Measurements from ENCODE around the gene KCNIP4.
"Not testable (repeated sequence)": the region's sequence is repeated elsewhere in the genome, so short reads cannot be mapped to it uniquely, and the experiment has no call there.

KCNIP4 gene

DNA sequence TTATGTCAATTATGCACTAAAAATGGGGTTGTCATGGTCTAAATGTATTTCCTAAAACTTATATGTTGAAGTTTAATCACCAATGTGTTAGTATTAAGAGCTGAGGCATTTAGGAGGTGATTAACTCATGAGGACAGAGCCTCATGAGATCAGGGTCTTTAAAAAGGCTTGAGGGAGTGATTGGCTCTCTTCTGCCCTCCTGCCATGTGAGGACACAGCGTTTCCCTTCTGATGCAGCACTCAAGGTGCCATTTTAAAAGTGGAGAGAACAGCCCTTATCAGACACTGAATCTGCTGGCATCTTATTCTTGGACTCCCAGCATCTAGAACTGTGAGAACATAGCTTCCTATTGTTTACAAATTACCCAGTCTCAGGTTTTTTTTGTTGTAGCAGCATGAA lies 581.7 kb downstream of the KCNIP4 start:
- no peak for DNase-seq (ENCODE audit: low read depth in 2 of 2)

DNA sequence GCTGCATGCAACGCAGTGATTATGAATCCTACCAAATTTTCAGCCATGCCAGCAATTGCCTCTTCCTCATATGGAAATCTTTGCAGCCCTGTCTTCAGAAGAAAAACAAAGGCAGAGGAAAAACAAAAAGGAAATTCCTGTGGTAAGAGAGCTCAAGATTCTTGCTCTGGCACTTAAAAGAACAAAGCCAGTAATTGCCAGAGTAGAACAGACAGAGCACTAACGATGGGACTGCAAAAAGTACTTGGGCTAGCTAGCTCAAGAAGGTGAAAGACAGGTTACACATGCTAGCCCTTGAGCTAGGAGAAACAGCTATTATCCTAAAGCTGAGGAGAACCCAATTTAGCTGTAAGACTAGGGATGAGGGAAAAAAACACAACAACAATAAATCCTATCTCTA lies 582.3 kb downstream of the KCNIP4 start:
- DNase-seq (ENCODE audit: low read depth in 2 of 2): no peak

DNA sequence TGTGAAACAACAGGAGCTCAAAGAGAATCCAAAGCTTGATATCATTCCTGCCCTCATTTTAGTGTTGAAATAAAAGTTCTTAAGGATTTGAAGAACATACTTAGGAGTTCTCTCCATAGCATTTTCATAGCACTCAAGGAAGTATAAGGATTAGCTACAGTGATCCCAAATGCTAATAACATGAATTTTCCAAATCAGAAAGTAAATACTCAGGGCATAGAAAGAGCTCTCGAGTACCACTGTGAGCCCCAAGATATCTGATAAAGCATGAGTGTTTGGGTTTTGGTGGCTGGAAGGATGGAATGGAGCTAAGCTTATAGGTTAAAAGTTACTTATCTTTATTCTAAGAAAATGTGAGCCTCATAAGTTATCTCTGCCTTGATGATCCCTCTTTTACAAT lies 584.9 kb downstream of the KCNIP4 start:
- DNase-seq (ENCODE audit: low read depth in 2 of 2): no peak

DNA sequence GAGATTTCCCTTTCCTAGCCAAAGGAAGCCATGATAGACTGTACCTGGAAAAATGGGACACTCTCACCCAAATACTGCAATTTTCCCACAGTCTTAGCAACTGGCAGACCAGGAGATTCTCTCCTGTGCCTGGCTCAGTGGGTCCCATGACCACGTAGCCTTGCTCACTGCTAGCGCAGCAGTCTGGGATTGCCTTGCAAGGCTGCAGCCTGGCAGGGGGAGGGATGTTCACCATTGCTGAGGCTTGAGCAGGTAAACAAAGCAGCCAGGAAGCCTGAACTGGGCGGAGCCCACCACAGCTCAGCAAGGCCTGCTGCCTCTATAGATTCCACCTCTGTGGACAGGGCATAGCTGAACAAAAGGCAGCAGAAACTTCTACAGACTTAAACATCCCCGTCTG lies 596.2 kb downstream of the KCNIP4 start:
- not testable (repeated sequence) for DNase-seq (ENCODE audit: low read depth in 2 of 2)

DNA sequence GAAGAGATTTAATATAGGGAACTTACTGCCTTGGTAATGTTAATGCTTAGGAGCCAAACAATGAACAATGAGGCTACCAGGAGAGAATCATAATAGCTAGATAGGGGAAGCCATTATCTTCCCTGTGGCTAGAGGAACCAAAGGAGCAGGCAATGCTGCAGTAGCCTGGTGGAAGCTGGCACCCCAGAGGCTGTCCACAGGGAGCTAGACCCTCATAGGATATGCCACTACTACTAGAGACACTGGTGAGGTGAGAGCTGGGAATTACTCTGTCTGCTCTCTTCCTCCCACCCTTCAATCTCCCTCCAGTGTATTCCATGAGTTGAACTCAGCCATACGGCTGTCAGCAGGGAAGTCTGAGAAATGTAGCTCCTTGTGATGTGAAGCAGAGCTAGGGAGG lies 601.4 kb downstream of the KCNIP4 start:
- no peak for DNase-seq (ENCODE audit: low read depth in 2 of 2)

DNA sequence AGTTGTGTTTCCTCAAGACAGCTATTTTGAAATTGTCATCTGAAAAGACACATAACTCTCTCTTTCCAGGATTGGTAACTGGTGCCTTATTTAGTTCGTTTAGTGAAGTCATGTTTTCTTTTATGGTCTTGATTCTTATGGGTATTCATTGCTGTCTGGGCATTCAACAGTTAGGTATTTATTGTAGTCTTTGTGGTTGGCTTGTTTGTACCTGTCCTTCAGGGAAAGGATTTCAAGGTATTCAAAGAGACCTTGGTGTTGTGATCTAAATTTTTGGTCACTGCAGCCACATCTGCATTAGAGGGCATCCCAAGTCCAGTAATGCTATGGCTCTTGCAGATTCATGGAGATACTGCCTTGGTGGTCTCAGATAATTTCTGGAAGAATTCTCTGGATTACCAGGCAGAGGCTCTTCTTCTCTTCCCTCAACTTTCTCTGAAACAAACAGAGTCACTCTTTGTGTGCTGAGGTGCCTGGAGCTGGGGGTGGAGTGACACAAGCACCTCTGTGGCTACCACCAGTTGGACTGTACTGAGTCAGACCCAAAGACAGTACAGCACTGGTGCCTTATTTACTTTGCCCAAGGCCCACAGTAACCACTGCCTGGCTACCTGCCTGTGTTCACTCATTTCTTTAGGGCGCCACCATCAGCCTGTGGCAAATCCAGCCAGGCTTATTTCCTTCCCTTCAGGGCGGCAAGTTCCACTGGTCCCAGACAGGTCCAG lies 620.4 kb downstream of the KCNIP4 start:
- no peak for DNase-seq (ENCODE audit: low read depth in 2 of 2)

DNA sequence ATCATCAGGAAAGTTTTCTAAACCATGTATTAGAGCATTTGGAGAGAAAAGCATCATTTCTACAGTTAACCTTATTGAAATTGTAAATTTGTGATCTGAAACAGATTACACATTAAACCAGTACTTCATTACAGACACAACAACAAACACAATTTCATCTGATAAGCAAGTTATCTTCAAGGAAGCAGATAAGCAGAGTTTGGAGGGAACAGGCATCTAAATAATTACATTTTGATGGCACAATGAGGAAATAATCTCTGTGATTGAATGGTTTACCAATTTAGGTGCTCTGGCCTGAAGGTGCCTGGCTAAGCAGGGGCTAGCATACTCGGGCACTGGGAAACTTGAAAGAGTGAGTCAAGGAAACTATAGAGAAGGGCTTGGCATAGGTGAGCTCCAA lies 628.5 kb downstream of the KCNIP4 start:
- DNase-seq (ENCODE audit: low read depth in 2 of 2): no peak

DNA sequence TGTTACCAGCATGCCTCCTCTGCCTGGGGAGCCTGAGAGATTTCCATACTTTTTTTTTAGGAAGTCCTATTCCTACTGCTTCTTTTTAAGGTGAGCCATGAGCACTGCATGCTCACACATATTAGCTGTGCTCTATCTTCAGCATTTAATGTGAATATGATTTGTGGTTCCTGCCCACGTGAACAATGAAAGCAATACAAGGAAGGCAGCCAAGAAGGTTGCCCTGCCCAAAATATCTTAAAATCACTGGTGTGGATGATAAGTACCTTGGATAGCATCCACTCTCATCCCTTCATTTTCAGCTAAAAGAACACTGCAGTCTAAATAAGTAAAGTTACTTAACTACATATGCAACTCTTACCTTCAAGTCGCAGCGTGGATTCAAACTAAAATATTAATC lies 640.9 kb downstream of the KCNIP4 start:
- no peak for DNase-seq (ENCODE audit: low read depth in 2 of 2)

DNA sequence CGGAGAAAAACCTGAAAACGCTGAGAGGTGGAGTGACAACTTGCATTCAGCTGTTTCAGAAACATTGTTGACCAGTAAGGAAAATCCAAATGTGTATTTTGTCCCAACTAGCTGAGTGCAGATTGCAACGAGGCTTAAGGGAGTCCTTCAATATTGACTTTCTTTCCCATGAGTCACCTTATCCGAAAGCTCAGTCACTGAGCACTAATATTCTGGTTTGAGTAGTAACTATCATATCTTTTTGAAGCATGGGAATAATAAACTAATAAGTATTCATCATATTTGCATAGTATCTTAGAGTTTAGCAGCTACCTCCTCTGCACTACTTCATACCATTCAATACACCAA lies 644.1 kb downstream of the KCNIP4 start:
- no peak for DNase-seq (ENCODE audit: low read depth in 2 of 2)

DNA sequence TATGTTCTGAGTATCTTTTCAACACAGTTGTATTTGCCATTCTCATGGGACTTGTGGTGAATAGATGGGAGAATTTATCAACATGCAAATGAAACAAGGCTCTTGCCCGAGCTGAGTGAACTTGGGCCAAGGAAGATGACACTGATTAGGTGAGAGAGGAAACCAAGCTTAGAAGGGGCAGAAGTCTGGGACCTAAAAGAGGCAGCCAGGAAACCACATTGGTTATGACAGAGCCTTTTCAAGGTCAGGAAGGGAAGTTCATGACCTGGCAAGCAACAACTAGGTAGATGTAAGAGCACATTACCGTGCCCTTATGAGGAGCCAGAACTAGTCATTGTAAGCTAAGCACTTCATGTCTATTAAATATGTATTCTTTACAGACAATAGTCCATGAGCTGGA lies 658.0 kb downstream of the KCNIP4 start:
- no peak for DNase-seq (ENCODE audit: low read depth in 2 of 2)

DNA sequence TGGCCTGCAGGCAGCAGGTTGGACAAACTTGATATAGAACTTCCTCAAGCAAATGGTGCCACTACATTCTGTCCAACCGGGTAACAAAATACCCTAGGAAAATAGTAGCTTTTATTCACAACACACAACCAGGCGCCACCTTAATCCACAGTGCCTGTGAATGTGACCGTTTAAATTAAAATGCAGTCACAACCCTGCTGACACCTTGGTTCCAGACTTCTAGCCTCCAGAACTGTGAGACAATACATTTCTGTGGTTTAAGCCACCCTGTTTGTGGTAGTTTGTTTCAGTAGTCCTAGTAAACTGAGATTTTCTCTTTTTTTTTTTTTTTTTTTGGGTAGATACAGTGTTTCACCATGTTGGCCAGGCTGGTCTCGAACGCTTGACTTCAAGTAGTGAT lies 672.5 kb downstream of the KCNIP4 start:
- DNase-seq (ENCODE audit: low read depth in 2 of 2): no peak

DNA sequence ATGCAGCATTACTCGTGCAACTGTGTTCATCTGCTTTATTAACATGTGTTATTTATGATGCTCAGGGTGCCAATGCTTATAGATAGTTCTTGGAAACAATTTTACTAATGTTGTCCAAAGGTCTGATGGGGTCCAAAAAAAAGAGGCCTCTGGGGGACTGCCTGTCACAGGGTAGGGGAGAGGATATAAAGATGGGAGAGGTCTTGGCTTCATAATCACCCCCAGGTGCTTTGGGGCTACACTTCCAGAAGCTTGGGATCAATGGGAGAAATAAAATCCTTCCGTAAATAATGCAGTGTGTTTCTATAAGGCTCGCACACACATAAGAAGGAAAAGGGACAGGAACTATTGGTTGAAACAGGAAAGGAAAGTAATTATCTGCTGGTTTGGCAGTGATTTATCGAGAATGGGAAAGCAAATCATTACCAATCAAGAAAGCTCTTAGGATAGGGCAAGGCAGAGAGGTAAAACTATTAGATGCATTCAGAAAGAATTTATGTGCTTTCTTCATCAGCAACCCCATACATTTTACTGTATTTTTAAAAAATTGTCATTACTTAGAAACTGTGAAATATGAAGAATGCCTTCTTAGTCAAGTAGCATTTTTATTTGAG lies 677.0 kb downstream of the KCNIP4 start:
- no peak for DNase-seq (ENCODE audit: low read depth in 2 of 2)

DNA sequence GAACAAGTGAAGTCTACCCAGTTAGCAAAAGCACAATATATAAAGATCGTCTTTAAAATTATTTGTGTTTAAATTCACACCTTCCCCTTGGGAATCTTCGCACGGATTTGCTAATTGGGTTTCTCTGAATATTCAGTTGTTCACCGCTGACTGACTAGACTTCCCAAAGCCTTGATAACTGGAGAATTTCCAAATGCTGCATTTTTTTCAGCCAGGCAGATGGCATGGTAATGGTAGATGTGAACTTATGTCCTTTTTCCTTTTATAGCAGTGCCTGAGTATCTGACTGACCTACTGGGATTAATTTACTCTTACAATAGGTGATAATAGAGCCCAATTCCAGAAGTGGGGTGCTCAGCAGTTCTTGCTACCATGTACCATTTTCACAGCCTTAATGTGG lies 700.2 kb downstream of the KCNIP4 start:
- no peak for DNase-seq (ENCODE audit: low read depth in 2 of 2)

DNA sequence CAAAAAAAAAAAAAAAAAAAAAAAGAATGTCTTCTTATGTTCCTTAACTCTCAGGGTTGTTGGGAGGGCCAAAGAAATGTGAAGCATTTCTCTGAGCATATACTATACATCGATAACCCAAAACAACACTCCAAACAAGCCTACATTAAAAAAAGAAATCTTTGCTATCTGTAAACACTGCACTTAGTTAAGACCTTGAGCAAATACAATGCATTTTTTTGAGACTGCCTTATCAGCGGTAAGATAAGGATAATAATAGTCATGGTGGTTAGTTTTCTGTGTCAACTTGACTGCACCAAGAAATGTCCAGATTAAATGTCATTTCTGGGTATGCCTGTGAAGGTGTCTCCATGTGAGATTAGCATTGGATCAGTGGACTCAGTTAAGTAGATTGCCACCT lies 706.4 kb downstream of the KCNIP4 start:
- DNase-seq (ENCODE audit: low read depth in 2 of 2): no peak

DNA sequence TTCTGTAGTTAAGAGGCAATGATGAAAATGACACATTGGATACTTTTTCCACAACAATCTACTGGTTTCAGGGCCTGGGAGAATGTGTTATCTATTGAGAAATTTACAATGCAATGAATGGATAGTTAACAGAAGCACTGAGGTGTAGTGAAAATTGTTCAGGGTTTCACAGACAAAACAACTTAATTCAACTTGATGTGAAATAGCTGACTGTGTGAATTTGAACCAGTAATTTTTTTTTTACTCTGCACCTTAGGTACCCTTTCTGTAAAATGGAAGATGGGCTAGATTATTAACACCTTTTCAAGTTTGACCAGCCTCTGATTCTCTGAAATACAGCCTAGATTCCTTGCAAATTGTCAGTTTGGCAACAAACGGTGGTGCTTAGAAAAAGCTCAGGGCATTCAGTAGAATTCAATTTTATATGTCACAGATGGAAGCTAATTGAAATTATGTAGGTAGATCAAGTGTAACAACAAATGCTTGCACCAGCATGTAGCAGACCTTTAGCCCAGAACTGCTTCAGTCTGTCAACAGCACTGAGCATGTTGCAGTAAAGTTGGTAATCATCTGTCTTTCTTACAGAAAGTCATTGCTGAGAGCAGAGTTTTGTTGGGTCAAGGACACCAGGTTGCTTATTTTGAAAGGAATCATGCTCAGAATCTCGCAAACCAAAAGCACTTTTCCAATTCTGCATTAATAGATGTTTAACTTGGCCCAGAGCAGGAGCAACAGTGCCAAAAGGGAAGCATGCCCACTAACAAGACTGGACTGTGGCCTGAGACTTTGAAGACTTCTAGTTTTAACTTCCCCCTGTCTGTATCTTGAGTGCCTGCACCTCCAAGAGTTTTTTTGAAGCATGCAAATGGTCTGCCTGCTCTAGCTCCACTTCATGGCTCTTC lies 721.7 kb downstream of the KCNIP4 start:
- DNase-seq (ENCODE audit: low read depth in 2 of 2): no peak

DNA sequence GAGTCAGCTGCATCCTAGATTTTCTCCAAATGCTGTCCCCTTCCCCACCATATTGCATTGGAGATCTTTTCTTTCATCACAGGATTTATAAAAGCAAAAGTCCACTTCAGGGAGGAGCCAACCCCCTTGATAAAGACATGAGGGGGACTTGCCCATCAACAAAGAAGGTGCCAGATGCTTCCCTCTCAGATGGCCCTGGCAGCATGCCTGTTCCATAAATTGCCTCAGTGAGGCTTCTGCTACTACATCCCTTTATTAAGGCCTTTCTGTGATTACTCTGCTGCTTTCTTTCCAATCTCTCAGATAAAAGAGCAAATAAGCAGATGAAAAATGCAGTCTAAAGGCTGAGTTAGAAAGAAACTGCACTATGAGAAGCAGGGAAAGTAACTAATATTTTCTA lies 736.7 kb downstream of the KCNIP4 start:
- no peak for DNase-seq (ENCODE audit: low read depth in 2 of 2)

DNA sequence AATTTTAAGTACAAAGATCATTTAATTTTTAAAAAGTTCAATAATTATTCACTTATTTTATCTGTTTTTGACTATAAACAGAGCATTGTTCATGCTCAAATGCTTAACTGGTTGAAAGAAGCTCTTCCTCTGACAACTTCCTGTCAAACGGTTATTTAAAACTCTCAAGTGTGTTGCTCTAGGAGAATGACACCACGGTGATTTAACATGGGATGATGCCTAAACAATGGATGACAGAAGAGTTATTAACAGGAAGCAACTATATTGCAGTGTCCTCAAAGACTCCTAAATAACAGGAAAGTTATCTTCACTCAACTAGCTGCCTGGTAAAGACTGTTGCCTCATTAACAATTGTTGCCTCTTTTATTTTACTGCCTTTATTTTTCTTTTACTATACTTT lies 738.7 kb downstream of the KCNIP4 start:
- DNase-seq (ENCODE audit: low read depth in 2 of 2): no peak

DNA sequence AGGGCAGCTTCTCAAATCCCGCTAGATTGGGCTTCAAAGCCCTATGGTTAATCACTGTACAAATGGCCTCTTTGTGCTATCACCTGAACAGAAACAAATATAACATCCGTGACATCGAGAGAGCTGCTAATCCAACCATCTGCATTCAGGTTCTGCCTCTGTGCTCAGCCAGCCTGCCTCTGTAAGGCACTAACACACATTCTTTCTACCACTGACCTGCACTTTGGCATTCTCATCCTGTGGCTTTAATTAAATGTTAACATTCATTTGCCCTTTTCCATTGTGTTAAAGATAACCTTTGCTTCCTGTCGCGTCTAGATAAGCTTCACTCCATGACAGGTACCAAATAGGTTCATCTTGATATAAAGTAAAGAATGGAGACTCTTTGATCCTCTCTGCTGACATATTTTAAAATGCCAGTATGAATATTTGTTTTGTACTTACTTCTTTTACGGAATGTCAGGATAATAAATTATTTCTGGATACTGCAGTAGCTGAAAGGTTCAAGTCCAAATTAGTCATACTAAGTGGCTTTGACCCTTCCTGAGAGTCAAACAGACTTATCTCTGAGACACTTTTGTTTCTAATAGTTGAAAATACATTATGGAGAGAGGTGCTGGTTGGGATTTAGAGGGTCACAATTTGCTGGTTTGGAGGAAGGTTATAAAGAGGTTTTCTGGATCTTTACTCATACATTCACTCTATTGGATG lies 742.6 kb downstream of the KCNIP4 start:
- no peak for DNase-seq (ENCODE audit: low read depth in 2 of 2)

DNA sequence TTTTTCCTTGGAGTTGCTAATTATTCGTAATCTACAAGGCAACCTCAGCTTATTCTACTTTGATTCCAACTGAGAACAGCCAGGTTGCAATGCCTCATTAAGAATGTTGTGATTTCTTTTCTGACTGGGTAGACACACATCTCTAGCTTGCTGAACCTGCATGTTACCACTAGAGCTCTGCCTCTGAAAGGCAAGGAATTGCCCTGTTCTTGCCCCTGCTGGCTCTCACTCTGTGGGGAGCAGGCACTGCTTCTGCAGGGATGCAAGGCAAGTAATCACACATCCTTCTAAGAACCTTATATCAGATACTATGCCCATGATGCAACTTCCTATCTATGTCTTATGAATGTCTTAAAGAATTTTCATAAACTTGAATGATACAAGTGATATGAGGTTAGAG lies 745.2 kb downstream of the KCNIP4 start:
- DNase-seq (ENCODE audit: low read depth in 2 of 2): no peak

DNA sequence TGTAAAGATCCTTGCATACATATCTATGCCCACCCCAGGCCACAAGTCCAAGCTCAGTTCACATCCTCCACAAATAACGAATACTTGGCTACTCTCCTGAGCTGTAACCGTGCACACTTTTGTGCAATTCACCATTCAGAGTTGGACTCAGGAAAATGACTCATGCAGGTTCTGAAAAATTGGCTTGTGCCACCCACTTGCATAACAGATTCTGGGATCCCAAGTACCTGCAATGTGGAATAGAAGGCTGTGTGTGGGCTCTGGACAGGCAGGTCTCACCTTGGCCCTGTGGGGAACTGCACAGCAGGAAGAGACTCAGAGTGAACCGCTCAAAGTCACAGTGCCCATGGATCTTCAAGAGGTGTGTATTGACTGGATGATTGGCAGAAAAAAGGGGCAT lies 745.6 kb downstream of the KCNIP4 start:
- DNase-seq (ENCODE audit: low read depth in 2 of 2): no peak

DNA sequence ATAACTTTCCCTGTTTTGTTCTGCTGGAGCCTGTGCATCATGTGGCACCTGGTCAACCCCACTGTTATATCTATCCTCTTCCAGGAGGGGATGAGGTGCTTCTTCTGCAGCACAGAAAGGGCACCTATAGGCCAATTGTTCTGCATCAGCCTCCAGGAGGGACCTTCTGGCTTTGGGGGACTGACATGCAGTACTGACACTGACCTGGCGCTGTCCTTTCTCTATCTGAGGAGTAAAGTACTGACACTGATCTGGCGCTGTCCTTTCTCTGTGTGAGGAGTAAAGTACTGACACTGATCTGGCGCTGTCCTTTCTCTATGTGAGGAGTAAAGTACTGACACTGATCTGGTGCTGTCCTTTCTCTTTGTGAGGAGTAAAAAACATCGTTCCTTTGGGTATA lies 749.9 kb downstream of the KCNIP4 start:
- DNase-seq (ENCODE audit: low read depth in 2 of 2): no peak

DNA sequence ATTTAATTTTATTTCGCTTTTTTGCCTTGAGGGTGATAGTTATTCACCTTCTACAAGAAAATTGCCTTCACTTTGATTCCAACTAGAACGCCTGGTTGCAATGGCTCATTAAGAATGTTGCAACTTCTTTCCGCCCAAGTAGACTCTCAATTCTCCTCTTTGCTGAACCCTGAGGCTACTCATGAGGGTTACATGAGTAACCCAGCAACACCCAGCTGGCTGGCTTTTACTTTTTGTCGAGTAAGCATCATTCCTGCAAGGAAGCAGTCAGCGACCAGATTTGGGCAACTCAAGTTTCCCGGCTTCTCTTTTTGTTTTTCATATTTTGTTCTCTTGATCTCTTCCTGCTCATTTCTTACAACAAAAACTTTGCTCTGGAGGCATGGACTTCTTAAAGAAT lies 752.9 kb downstream of the KCNIP4 start:
- no peak for DNase-seq (ENCODE audit: low read depth in 2 of 2)

Measured in stimulated activated CD8-positive, alpha-beta memory T cell treated with anti-CD3 and anti-CD28 coated beads, Interleukin-7, amount 100 ng/mL, for 1 hour (primary cell).